Measurements from ENCODE around the gene TRIM46. TPM values are rescaled to one million over a fixed set of nuclear protein-coding genes. Genes with fewer than 3 reads are reported as not detected.

The TRIM46 gene
- total RNA-seq, 1 donor from 2014 or later = 13.2 TPM

DNA sequence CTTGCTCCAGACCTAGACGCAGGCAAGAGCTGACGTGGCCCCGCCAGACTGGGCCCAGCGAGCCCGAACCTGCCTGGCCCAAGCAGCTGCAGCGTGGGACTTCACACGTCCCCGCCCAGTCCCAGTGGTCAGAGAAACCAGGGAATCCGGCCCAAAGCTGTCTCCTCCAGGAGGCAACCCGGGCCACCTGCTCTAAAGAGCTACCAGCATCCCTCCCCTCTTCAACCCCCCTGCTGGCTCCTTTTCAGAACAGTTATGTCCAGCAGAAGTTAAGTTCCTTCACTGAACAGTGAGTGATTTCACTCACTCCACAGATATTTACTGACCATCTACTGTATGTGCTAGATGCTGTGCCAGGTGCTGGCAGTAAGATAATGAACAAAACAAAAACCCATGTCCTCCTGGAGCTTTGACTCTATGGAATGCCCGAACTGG is 48.1 kb upstream of the TRIM46 start:
- Mint-ChIP-seq H3K4me1 (ENCODE audit: low read depth, unreplicated experiment) (peaks cover 38% of the 10 kb centered on the region), H3K4me3 (ENCODE audit: unreplicated experiment) (peak overlapping the region; percentile 50), H3K27me3 (ENCODE audit: low read depth, unreplicated experiment) (peaks cover 13% of the 10 kb centered on the region), H3K27ac (ENCODE audit: unreplicated experiment) (peak overlapping the region; percentile 92), H3K9me3 (ENCODE audit: unreplicated experiment) (peaks cover 2% of the 10 kb centered on the region), H3K36me3 (ENCODE audit: low read depth, unreplicated experiment) (no peaks in the 10 kb centered on the region)
- no peak overlapping the region for H2AFZ ChIP-seq (ENCODE audit: low read depth, low read length)
- no peaks in the 10 kb centered on the region for H3K36me3 ChIP-seq (ENCODE audit: insufficient read depth, low read length)
- no peaks in the 10 kb centered on the region for H3K9me3 ChIP-seq (ENCODE audit: insufficient read depth, low read depth, low read length)
- peaks cover 44% of the 10 kb centered on the region for H3K4me1 ChIP-seq (ENCODE audit: insufficient read depth, low read length)
- H3K9ac ChIP-seq (ENCODE audit: low read length) = peak overlapping the region; percentile 18
- H3K4me3 ChIP-seq (ENCODE audit: insufficient read depth, low read depth, low read length) = no peak overlapping the region
- H3K79me2 ChIP-seq (ENCODE audit: insufficient read depth, low read length) = no peaks in the 10 kb centered on the region
- H3K27ac ChIP-seq (ENCODE audit: low read depth, low read length) = no peak overlapping the region
- no peak overlapping the region for H3K4me2 ChIP-seq (ENCODE audit: low read length)
- TF ChIP-seq EZH2 (IDR thresholded peaks at IDR 0.05; ENCODE audit: insufficient read depth, low read length) (no peak), CTCF (IDR thresholded peaks at IDR 0.05; ENCODE audit: insufficient read depth, low read depth, low read length) (no peak)
- FAIRE-seq (no peak), DNase-seq (ENCODE audit: low read depth) (no peak)
- no peaks in the 10 kb centered on the region for H4K20me1 ChIP-seq (ENCODE audit: insufficient read depth, low read length)
- peaks cover 53% of the 10 kb centered on the region for H3K27me3 ChIP-seq (ENCODE audit: insufficient read depth, low read length)

- Histone ChIP-seq H3K27ac (ENCODE audit: low read depth, low read length) (no peak overlapping the region), H3K9me3 (ENCODE audit: insufficient read depth, low read depth, low read length) (no peaks in the 10 kb centered on the region), H3K4me3 (ENCODE audit: insufficient read depth, low read depth, low read length) (peak overlapping the region; percentile 48), H3K9ac (ENCODE audit: low read length) (peak overlapping the region; percentile 49), H3K4me1 (ENCODE audit: insufficient read depth, low read length) (peaks cover 44% of the 10 kb centered on the region), H3K79me2 (ENCODE audit: insufficient read depth, low read length) (no peaks in the 10 kb centered on the region), H4K20me1 (ENCODE audit: insufficient read depth, low read length) (no peaks in the 10 kb centered on the region), H3K27me3 (ENCODE audit: insufficient read depth, low read length) (peaks cover 50% of the 10 kb centered on the region), H2AFZ (ENCODE audit: low read depth, low read length) (peak overlapping the region; percentile 69), H3K4me2 (ENCODE audit: low read length) (peak overlapping the region; percentile 90), H3K36me3 (ENCODE audit: insufficient read depth, low read length) (no peaks in the 10 kb centered on the region)
- DNase-seq (ENCODE audit: low read depth) (no peak), FAIRE-seq (no peak)
- peak overlapping the region; percentile 87 for H3K4me3 Mint-ChIP-seq (ENCODE audit: unreplicated experiment)
- H3K27me3 Mint-ChIP-seq (ENCODE audit: low read depth, unreplicated experiment) = peaks cover 7% of the 10 kb centered on the region
- H3K27ac Mint-ChIP-seq (ENCODE audit: unreplicated experiment) = peak overlapping the region; percentile 92
- TF ChIP-seq EZH2 (IDR thresholded peaks at IDR 0.05; ENCODE audit: insufficient read depth, low read length) (peak; percentile 47), CTCF (IDR thresholded peaks at IDR 0.05; ENCODE audit: insufficient read depth, low read depth, low read length) (no peak)
- no peaks in the 10 kb centered on the region for H3K36me3 Mint-ChIP-seq (ENCODE audit: low read depth, unreplicated experiment)
- H3K4me1 Mint-ChIP-seq (ENCODE audit: low read depth, unreplicated experiment) = peaks cover 42% of the 10 kb centered on the region
- H3K9me3 Mint-ChIP-seq (ENCODE audit: unreplicated experiment) = peaks cover 2% of the 10 kb centered on the region
Measured at GRCh38 chr1:155125946-155126555, 47.6 kb upstream of the TRIM46 start.

DNA sequence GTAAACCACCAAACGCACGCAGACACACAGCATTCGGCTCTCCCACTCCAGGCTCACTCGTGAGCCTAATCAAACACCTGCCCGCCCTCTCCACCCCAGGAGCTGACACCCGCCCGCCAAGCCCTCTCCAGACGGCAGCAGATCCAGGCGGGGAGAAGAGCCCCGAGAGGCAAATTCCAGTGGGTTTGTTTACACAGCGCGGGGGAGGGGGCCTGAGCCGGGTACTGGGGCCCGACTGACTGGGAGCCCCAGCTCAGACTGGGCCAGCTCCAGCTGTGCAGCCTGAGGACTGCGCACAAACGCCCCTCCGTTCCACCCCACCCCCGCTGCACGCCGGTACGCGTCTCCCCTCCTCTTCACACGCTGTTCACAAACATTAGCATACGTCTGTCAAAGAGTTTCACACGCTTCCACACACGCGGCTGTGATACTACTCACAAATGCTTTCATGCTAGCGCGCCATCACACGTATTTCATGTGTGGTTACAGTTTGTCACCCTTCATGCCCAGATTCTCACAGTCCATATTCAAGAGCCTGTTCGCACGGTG is 47.0 kb upstream of the TRIM46 start:
- H3K4me3 Mint-ChIP-seq (ENCODE audit: unreplicated experiment) = peak overlapping the region; percentile 87
- Histone ChIP-seq H3K36me3 (ENCODE audit: insufficient read depth, low read length) (no peaks in the 10 kb centered on the region), H4K20me1 (ENCODE audit: insufficient read depth, low read length) (no peaks in the 10 kb centered on the region), H3K9ac (ENCODE audit: low read length) (peak overlapping the region; percentile 49), H3K27ac (ENCODE audit: low read depth, low read length) (no peak overlapping the region), H3K4me1 (ENCODE audit: insufficient read depth, low read length) (peaks cover 44% of the 10 kb centered on the region), H3K79me2 (ENCODE audit: insufficient read depth, low read length) (no peaks in the 10 kb centered on the region), H3K4me2 (ENCODE audit: low read length) (peak overlapping the region; percentile 90), H3K27me3 (ENCODE audit: insufficient read depth, low read length) (peaks cover 48% of the 10 kb centered on the region), H2AFZ (ENCODE audit: low read depth, low read length) (peak overlapping the region; percentile 72), H3K9me3 (ENCODE audit: insufficient read depth, low read depth, low read length) (no peaks in the 10 kb centered on the region), H3K4me3 (ENCODE audit: insufficient read depth, low read depth, low read length) (peak overlapping the region; percentile 48)
- peaks cover 3% of the 10 kb centered on the region for H3K27me3 Mint-ChIP-seq (ENCODE audit: low read depth, unreplicated experiment)
- TF ChIP-seq EZH2 (IDR thresholded peaks at IDR 0.05; ENCODE audit: insufficient read depth, low read length) (peak; percentile 34), CTCF (IDR thresholded peaks at IDR 0.05; ENCODE audit: insufficient read depth, low read depth, low read length) (no peak)
- DNase-seq (ENCODE audit: low read depth) (peak; percentile 35), FAIRE-seq (no peak)
- H3K36me3 Mint-ChIP-seq (ENCODE audit: low read depth, unreplicated experiment) = peaks cover 1% of the 10 kb centered on the region
- no peaks in the 10 kb centered on the region for H3K9me3 Mint-ChIP-seq (ENCODE audit: unreplicated experiment)
- peaks cover 42% of the 10 kb centered on the region for H3K4me1 Mint-ChIP-seq (ENCODE audit: low read depth, unreplicated experiment)
- H3K27ac Mint-ChIP-seq (ENCODE audit: unreplicated experiment) = peak overlapping the region; percentile 95

All from astrocyte (in vitro differentiated cells and primary cell).